GM12872 (cell line): Measurements from ENCODE around the gene TSSK3.

Experiments used
- TF ChIP-seq, protein P1 (sequence below): IDR thresholded peaks from 3 replicates; pipeline ENCODE4 v1.5.1; 2011; ENCODE audit warnings: low read depth, mild to moderate bottlenecking, low read length, moderate library complexity; ENCODE audit not compliant: insufficient read depth

The TSSK3 gene

DNA sequence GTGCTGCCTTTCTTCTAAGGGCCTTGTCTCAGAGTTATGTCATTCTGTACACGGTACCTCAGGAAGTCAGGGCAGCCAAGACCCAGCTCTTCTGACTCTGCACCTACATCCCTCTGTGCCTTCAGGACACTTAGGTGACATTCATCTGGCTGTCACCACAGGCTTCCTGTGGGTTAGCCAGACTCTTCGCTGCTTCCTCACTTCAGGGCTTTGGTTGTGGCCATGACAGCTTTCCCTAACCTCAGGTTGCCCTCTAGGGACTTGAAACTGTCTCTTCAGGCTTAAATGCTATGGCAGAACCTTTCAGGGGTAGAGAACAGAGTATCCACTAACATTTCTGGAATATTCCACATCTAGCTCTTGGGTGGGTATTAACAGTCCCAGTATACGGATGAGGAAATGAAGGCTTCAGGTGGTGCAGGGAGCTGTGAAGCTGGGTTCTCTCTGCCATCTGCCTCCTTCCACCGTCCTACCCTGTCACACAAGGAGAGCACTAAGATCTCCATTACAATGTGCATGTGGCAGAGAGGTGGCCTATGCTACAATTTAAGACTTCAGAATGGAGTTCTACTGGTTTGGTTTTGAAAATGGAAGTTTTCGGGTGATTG is 9.9 kb downstream of the TSSK3 start:
- TF ChIP-seq, protein P1, sequence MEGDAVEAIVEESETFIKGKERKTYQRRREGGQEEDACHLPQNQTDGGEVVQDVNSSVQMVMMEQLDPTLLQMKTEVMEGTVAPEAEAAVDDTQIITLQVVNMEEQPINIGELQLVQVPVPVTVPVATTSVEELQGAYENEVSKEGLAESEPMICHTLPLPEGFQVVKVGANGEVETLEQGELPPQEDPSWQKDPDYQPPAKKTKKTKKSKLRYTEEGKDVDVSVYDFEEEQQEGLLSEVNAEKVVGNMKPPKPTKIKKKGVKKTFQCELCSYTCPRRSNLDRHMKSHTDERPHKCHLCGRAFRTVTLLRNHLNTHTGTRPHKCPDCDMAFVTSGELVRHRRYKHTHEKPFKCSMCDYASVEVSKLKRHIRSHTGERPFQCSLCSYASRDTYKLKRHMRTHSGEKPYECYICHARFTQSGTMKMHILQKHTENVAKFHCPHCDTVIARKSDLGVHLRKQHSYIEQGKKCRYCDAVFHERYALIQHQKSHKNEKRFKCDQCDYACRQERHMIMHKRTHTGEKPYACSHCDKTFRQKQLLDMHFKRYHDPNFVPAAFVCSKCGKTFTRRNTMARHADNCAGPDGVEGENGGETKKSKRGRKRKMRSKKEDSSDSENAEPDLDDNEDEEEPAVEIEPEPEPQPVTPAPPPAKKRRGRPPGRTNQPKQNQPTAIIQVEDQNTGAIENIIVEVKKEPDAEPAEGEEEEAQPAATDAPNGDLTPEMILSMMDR, result no peak

DNA sequence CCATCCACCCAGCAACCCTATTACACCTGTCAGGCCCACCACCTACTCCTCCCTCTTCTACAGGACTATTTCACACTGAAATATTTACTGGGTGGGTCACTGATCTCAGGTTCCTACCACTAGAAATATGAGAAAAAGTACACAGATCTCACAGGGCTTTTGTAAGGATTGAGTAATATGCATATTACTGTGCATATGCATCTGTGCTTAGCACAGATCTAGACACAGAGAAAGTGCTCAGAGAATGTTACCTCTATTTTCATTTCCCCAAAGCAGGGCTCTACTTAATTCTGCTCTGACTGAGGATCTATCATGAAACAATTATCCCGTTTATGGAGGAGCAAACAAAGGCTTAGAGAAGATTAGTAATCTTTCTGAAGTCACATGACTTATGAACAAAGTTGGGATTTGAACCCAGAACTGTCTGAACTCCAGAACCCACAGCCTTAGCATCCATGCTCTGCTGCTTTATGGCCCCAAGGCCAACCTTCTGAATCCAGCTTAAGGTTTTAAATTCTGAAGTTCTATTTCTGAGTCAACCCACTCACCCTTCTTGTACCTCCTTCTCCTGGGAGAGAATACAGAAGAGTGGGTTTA is 11.8 kb downstream of the TSSK3 start:
- TF ChIP-seq, protein P1, result no peak

DNA sequence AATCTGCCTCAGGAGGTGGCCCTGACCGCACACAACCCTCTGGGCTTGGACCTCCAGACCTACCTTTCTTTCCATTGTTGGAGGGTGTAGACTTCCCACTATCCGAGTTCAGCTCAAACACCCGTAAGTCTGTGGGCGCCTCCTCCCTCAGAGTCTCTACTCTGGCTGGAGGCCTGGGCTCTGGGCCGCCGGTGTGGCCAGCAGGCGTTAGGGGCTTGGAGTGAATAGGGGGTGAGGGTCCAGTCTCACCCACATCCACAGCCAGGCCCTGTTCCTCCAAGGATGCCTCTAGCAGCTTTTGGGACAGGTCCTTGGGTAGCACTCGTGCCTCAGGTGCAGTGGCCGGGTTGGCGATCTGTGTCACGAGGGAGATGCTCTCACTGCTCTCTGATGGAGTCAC is 13.9 kb downstream of the TSSK3 start:
- TF ChIP-seq, protein P1, result no peak

DNA sequence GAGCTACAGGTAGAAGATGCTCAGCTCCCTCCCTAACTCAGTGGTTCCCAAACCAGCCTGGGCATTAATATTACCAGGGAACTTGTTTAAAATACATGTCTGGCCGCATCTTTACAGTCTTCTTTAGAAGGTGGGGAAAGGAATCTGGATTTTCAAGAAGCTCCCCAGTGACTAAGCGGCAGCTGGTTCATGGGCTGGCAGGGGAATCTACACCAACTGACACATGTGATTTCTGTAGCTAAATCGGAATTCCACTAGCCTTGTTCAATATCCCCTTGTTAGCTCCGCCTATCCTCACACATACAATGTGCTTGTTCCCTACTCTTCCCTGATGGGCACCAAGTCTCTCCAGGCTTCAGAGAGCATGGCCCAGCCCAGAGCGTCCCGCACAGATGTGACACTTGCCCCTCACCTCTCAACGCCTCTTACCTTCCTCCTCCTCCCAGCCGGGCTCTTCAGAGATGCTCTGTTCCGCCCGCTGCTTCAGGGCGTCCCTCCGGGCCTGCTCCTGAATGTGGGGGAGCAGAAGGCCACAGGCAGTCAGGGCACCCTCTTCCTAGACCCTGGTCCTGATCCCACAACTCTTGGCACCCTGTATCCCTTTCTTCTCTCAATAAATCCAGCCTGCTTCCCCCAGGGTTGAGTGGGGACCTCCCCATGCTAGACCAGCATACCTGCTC is 15.3 kb downstream of the TSSK3 start:
- TF ChIP-seq, protein P1, result no peak

DNA sequence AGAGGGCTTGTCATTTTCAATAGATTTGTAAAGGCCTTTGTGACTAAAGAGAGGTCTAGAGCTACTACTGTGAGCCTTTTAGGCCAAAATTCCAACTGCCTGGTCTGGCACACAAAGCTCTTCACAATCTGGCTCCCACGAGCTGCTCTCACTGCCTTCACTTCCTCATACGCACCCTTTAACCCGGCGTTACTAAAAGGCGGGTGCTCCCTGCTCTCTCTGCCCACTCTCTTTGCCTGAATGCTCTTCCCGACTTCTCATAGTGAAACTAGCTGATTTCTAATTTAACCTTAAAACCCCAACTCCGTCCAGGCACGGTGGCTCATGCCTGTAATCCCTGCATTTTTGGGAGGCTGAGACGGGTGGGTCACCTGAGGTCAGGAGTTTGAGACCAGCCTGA is 17.7 kb downstream of the TSSK3 start:
- TF ChIP-seq, protein P1, result no peak

DNA sequence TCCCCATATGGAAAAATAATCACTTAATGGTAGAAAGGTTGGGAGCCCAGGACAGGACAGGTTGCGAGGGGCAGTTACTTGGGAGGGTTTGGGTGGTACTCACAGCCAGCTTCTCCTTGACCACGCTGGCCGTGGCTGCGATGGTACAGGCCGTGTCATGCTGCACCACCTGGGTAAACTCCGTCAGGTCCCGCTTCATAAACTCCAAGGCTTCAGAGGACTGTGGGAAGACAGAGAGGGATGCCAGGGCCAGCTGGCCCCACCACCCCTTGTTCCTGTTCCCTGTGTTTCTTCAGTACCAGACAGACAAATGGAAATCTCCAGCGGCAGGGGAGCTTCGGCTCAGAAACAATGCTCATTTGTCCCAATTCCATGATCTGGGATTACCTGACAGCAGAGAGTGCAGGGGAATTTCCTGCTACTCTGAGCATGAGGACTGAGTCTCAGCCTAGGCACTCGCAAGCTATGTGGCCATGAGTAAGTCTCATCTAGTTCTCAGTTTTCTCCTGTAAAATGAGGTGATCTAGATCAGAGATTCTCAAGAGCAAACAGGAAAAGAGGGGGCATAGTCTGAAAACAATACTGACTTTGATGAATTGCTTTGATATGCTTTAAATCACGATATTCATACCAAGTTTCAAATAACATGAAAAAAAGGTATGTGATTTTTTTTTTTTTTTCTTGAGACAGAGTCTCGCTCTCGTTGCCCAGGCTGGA is 24.5 kb downstream of the TSSK3 start:
- TF ChIP-seq, protein P1, result no peak

DNA sequence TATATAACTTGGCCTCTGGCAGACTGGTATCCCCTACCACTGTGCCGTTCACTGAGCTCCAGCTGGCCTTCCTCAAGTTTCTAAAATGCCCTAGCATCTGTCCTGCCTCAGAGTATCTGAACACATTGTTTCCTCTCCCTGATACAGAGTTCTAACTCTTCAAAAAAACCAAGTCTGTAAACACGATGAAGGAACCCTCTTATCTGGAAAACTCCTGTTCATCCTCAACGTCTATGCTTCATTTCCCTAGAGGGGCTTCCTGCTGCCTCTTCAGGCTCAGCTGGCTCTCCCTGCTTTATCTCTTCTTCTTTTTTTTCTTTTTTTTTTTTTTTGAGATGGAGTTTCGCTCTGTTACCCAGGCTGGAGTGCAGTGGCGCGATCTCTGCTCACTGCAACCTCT is 26.3 kb downstream of the TSSK3 start:
- TF ChIP-seq, protein P1, result no peak
